Measurements from ENCODE around the gene SLC27A2. TPM values are rescaled to one million over a fixed set of nuclear protein-coding genes. Genes with fewer than 3 reads are reported as not detected.

Gene SLC27A2
- total RNA-seq, 2 donors from 2014 or later = 35.6 to 55.7 TPM

- Histone ChIP-seq H3K9me3 (no peaks in the 10 kb centered on the region), H3K27ac (peak overlapping the region; percentile 51), H3K4me3 (no peak overlapping the region), H3K4me1 (no peaks in the 10 kb centered on the region), H3K27me3 (no peaks in the 10 kb centered on the region), H3K36me3 (no peaks in the 10 kb centered on the region), H3K9ac (ENCODE audit: low read depth in 2 of 2, low read length in 2 of 2) (no peak overlapping the region)
- TF ChIP-seq CTCF (IDR thresholded peaks at IDR 0.05) = no peak
- DNase-seq = no peak
- intact Hi-C loops (cut with DNase I) = no loop called here
Measured at GRCh38 chr15:50234764-50235163, 52.8 kb downstream of the SLC27A2 start.

GRCh38 chr15:50235794-50236193 is 53.8 kb downstream of the SLC27A2 start:
- no peak overlapping the region for H3K4me3 ChIP-seq
- no peak for TF ChIP-seq CTCF (IDR thresholded peaks at IDR 0.05)
- no peaks in the 10 kb centered on the region for H3K27me3 ChIP-seq
- no peak overlapping the region for H3K27ac ChIP-seq
- H3K9ac ChIP-seq (ENCODE audit: low read depth in 2 of 2, low read length in 2 of 2) = no peak overlapping the region
- H3K4me1 ChIP-seq = no peaks in the 10 kb centered on the region
- no peaks in the 10 kb centered on the region for H3K36me3 ChIP-seq
- no peaks in the 10 kb centered on the region for H3K9me3 ChIP-seq
- intact Hi-C loops (cut with DNase I) = no loop called here
- no peak for DNase-seq

GRCh38 chr15:50236433-50236832 is 54.4 kb downstream of the SLC27A2 start:
- intact Hi-C loops (cut with DNase I) = no loop called here
- no peak for TF ChIP-seq CTCF (IDR thresholded peaks at IDR 0.05)
- no peak for DNase-seq
- H3K9ac ChIP-seq (ENCODE audit: low read depth in 2 of 2, low read length in 2 of 2) = no peak overlapping the region
- no peaks in the 10 kb centered on the region for H3K4me1 ChIP-seq
- H3K9me3 ChIP-seq = no peaks in the 10 kb centered on the region
- H3K36me3 ChIP-seq = no peaks in the 10 kb centered on the region
- H3K27me3 ChIP-seq = no peaks in the 10 kb centered on the region
- no peak overlapping the region for H3K27ac ChIP-seq
- H3K4me3 ChIP-seq = no peak overlapping the region

- intact Hi-C loops (cut with DNase I) = no loop called here
- Histone ChIP-seq H3K27me3 (no peaks in the 10 kb centered on the region), H3K36me3 (no peaks in the 10 kb centered on the region), H3K27ac (no peak overlapping the region), H3K4me3 (no peak overlapping the region), H3K9ac (ENCODE audit: low read depth in 2 of 2, low read length in 2 of 2) (no peak overlapping the region), H3K4me1 (no peaks in the 10 kb centered on the region), H3K9me3 (no peaks in the 10 kb centered on the region)
- no peak for TF ChIP-seq CTCF (IDR thresholded peaks at IDR 0.05)
- no peak for DNase-seq
Measured at GRCh38 chr15:50238255-50238654, 56.3 kb downstream of the SLC27A2 start.

- no peak for DNase-seq
- Histone ChIP-seq H3K4me3 (no peak overlapping the region), H3K9ac (ENCODE audit: low read depth in 2 of 2, low read length in 2 of 2) (no peak overlapping the region), H3K27me3 (no peaks in the 10 kb centered on the region), H3K36me3 (no peaks in the 10 kb centered on the region), H3K9me3 (no peaks in the 10 kb centered on the region), H3K27ac (no peak overlapping the region), H3K4me1 (no peaks in the 10 kb centered on the region)
- TF ChIP-seq CTCF (IDR thresholded peaks at IDR 0.05) = no peak
- intact Hi-C loops (cut with DNase I) = no loop called here
Measured at GRCh38 chr15:50241684-50242450, 59.9 kb downstream of the SLC27A2 start.
